Measurements from ENCODE around the gene UGT1A10.

GRCh38 chr2:233718552-233718951, 82.3 kb downstream of the UGT1A10 start, which contains the start of gene UGT1A4:
- TF ChIP-seq CTCF (IDR thresholded peaks at IDR 0.05), result no peak
- no peak for TF ChIP-seq POLR2A (IDR thresholded peaks at IDR 0.05)

All from vagina (tissue), 2 donors.